Measurements from ENCODE around the gene BYSL. TPM values are rescaled to one million over a fixed set of nuclear protein-coding genes. Genes with fewer than 3 reads are reported as not detected.

BYSL gene
- polyA plus RNA-seq, 1 donor (not counting 4 experiments of a cell fraction or from before 2014, with no cell fraction given), result 34.3 TPM

- DNase-seq (ENCODE audit: low read depth, low spot score), result no peak
- Histone ChIP-seq H3K27me3 (ENCODE audit: control insufficient read depth, extremely low read depth, insufficient read depth, low read length) (no peaks in the 10 kb centered on the region), H3K27ac (ENCODE audit: control insufficient read depth, insufficient read depth, low read length) (peak overlapping the region; percentile 47), H3K36me3 (ENCODE audit: control insufficient read depth in 2 of 2, extremely low read depth in 1 of 2, insufficient read depth in 2 of 2, low read length in 2 of 2) (no peaks in the 10 kb centered on the region), H3K9ac (ENCODE audit: control insufficient read depth, extremely low read depth, insufficient read depth, low read length) (no peak overlapping the region), H2AFZ (ENCODE audit: control insufficient read depth, low read length) (no peak overlapping the region), H3K4me3 (ENCODE audit: control insufficient read depth in 2 of 3, extremely low read depth in 1 of 3, insufficient read depth in 2 of 3, low read depth in 1 of 3, low read length in 3 of 3) (peak overlapping the region in 1 of 3 experiments; percentile 28), H3K4me2 (ENCODE audit: control insufficient read depth, extremely low read depth, insufficient read depth, low read depth, low read length) (peak overlapping the region; percentile 12), H3K9me3 (ENCODE audit: control insufficient read depth, low read depth, low read length) (no peaks in the 10 kb centered on the region), H3K9me1 (ENCODE audit: control insufficient read depth, extremely low read depth, insufficient read depth, low read length) (peaks cover 2% of the 10 kb centered on the region), H4K20me1 (ENCODE audit: control insufficient read depth, extremely low read depth, insufficient read depth, low read length) (no peaks in the 10 kb centered on the region), H3K79me2 (ENCODE audit: control insufficient read depth, insufficient read depth, low read length) (no peaks in the 10 kb centered on the region), H3K4me1 (ENCODE audit: control insufficient read depth, extremely low read depth, insufficient read depth, low read length) (peaks cover 22% of the 10 kb centered on the region)
- TF ChIP-seq EZH2 (IDR thresholded peaks at IDR 0.05; ENCODE audit: low read length) (no peak), CTCF (optimal IDR thresholded peaks at IDR 0.05 in 1 of 3, IDR thresholded peaks at IDR 0.05 in 1 of 3, conservative IDR thresholded peaks at IDR 0.05 in 1 of 3; ENCODE audit: extremely low read depth in 1 of 3, insufficient read depth in 2 of 3, low read length in 3 of 3) (no peak)
- dilution Hi-C loops (cut with MboI; ENCODE audit: extremely low pct_ligation_motif_present, low sequenced_read_pairs), result no loop called here
- FAIRE-seq, result no peak
These were observed 45.1 kb downstream of the BYSL start for GRCh38 chr6:41966214-41966920.

GRCh38 chr6:41966961-41967311, 45.6 kb downstream of the BYSL start:
- H2AFZ ChIP-seq (ENCODE audit: control insufficient read depth, low read length), result no peak overlapping the region
- no peaks in the 10 kb centered on the region for H3K27me3 ChIP-seq (ENCODE audit: control insufficient read depth, extremely low read depth, insufficient read depth, low read length)
- peak overlapping the region; percentile 36 for H3K4me2 ChIP-seq (ENCODE audit: control insufficient read depth, extremely low read depth, insufficient read depth, low read depth, low read length)
- H4K20me1 ChIP-seq (ENCODE audit: control insufficient read depth, extremely low read depth, insufficient read depth, low read length), result no peaks in the 10 kb centered on the region
- TF ChIP-seq CTCF (optimal IDR thresholded peaks at IDR 0.05 in 1 of 3, IDR thresholded peaks at IDR 0.05 in 1 of 3, conservative IDR thresholded peaks at IDR 0.05 in 1 of 3; ENCODE audit: extremely low read depth in 1 of 3, insufficient read depth in 2 of 3, low read length in 3 of 3), result no peak
- TF ChIP-seq EZH2 (IDR thresholded peaks at IDR 0.05; ENCODE audit: low read length), result no peak
- no peaks in the 10 kb centered on the region for H3K9me3 ChIP-seq (ENCODE audit: control insufficient read depth, low read depth, low read length)
- no peaks in the 10 kb centered on the region for H3K79me2 ChIP-seq (ENCODE audit: control insufficient read depth, insufficient read depth, low read length)
- H3K4me1 ChIP-seq (ENCODE audit: control insufficient read depth, extremely low read depth, insufficient read depth, low read length), result peaks cover 19% of the 10 kb centered on the region
- dilution Hi-C loops (cut with MboI; ENCODE audit: extremely low pct_ligation_motif_present, low sequenced_read_pairs), result no loop called here
- FAIRE-seq (no peak), DNase-seq (ENCODE audit: low read depth, low spot score) (peak; percentile 42)
- peak overlapping the region; percentile 47 for H3K27ac ChIP-seq (ENCODE audit: control insufficient read depth, insufficient read depth, low read length)
- H3K9ac ChIP-seq (ENCODE audit: control insufficient read depth, extremely low read depth, insufficient read depth, low read length), result no peak overlapping the region
- no peaks in the 10 kb centered on the region for H3K36me3 ChIP-seq (ENCODE audit: control insufficient read depth in 2 of 2, extremely low read depth in 1 of 2, insufficient read depth in 2 of 2, low read length in 2 of 2)
- H3K9me1 ChIP-seq (ENCODE audit: control insufficient read depth, extremely low read depth, insufficient read depth, low read length), result no peaks in the 10 kb centered on the region
- H3K4me3 ChIP-seq (ENCODE audit: control insufficient read depth in 2 of 3, extremely low read depth in 1 of 3, insufficient read depth in 2 of 3, low read depth in 1 of 3, low read length in 3 of 3), result peak overlapping the region in 1 of 3 experiments; percentile 28
